ENCODE data around the gene GLS. TPM values are rescaled to one million over a fixed set of nuclear protein-coding genes. Genes with fewer than 3 reads are reported as not detected.

GLS gene
- total and polyA plus RNA-seq, 2 donors (not counting 1 experiment from before 2014, with no cell fraction given) = 123 to 192 TPM

- Histone ChIP-seq H3K4me2 (ENCODE audit: extremely low read depth, insufficient read depth, low read length) (no peak overlapping the region), H3K27me3 (ENCODE audit: control insufficient read depth, insufficient read depth, low read length) (no peaks in the 10 kb centered on the region), H3K4me1 (ENCODE audit: control insufficient read depth, extremely low read depth, insufficient read depth, low read length) (peaks cover 2% of the 10 kb centered on the region)
Observed at GRCh38 chr2:190980630-190981209, 100.1 kb downstream of the GLS start.

GRCh38 chr2:190981333-190981732 is 100.7 kb downstream of the GLS start:
- TF ChIP-seq EZH2 (IDR thresholded peaks at IDR 0.05; ENCODE audit: low read length, missing control alignments) (no peak), CTCF (conservative IDR thresholded peaks at IDR 0.05 in 1 of 2, IDR thresholded peaks at IDR 0.05 in 1 of 2; ENCODE audit: low read depth in 1 of 2, low read length in 2 of 2) (no peak)
- Histone ChIP-seq H3K4me3 (replicated peaks in 1 of 4; ENCODE audit: control extremely low read depth in 1 of 4, insufficient read depth in 1 of 4, low read depth in 3 of 4, low read length in 4 of 4) (no peak overlapping the region), H3K9ac (ENCODE audit: insufficient read depth, low read length) (no peak overlapping the region), H3K4me2 (ENCODE audit: extremely low read depth, insufficient read depth, low read length) (no peak overlapping the region), H4K20me1 (ENCODE audit: control insufficient read depth, extremely low read depth, insufficient read depth, low read length) (no peaks in the 10 kb centered on the region), H2AFZ (ENCODE audit: low read length) (no peak overlapping the region), H3K79me2 (ENCODE audit: control insufficient read depth, insufficient read depth, low read length) (no peaks in the 10 kb centered on the region), H3K27me3 (ENCODE audit: control insufficient read depth, insufficient read depth, low read length) (no peaks in the 10 kb centered on the region), H3K27ac (ENCODE audit: insufficient read depth, low read length) (no peak overlapping the region), H3K36me3 (ENCODE audit: control insufficient read depth, insufficient read depth, low read length) (peaks cover 32% of the 10 kb centered on the region), H3K9me3 (ENCODE audit: control insufficient read depth, insufficient read depth, low read depth, low read length) (no peaks in the 10 kb centered on the region), H3K4me1 (ENCODE audit: control insufficient read depth, extremely low read depth, insufficient read depth, low read length) (peaks cover 2% of the 10 kb centered on the region)
- no peak for DNase-seq (ENCODE audit: low read depth in 2 of 2)

More at GRCh38 chr2:190980630-190981209, 100.1 kb downstream of the GLS start:
- H3K9ac ChIP-seq (ENCODE audit: insufficient read depth, low read length) = no peak overlapping the region
- no peaks in the 10 kb centered on the region for H3K9me3 ChIP-seq (ENCODE audit: control insufficient read depth, insufficient read depth, low read depth, low read length)
- no peak overlapping the region for H3K4me3 ChIP-seq (replicated peaks in 1 of 4; ENCODE audit: control extremely low read depth in 1 of 4, insufficient read depth in 1 of 4, low read depth in 3 of 4, low read length in 4 of 4)
- H2AFZ ChIP-seq (ENCODE audit: low read length) = no peak overlapping the region
- no peaks in the 10 kb centered on the region for H3K79me2 ChIP-seq (ENCODE audit: control insufficient read depth, insufficient read depth, low read length)
- no peak for TF ChIP-seq EZH2 (IDR thresholded peaks at IDR 0.05; ENCODE audit: low read length, missing control alignments)
- no peak for DNase-seq (ENCODE audit: low read depth in 2 of 2)
- H3K36me3 ChIP-seq (ENCODE audit: control insufficient read depth, insufficient read depth, low read length) = peaks cover 34% of the 10 kb centered on the region
- no peak overlapping the region for H3K27ac ChIP-seq (ENCODE audit: insufficient read depth, low read length)
- H4K20me1 ChIP-seq (ENCODE audit: control insufficient read depth, extremely low read depth, insufficient read depth, low read length) = no peaks in the 10 kb centered on the region

- no peak for TF ChIP-seq EZH2 (IDR thresholded peaks at IDR 0.05; ENCODE audit: low read length, missing control alignments)
- TF ChIP-seq CTCF (conservative IDR thresholded peaks at IDR 0.05 in 1 of 2, IDR thresholded peaks at IDR 0.05 in 1 of 2; ENCODE audit: low read depth in 1 of 2, low read length in 2 of 2) = no peak
- no peak for DNase-seq (ENCODE audit: low read depth in 2 of 2)
- H3K36me3 ChIP-seq (ENCODE audit: control insufficient read depth, insufficient read depth, low read length) = peaks cover 30% of the 10 kb centered on the region
- no peak overlapping the region for H3K4me2 ChIP-seq (ENCODE audit: extremely low read depth, insufficient read depth, low read length)
- H2AFZ ChIP-seq (ENCODE audit: low read length) = no peak overlapping the region
- H3K27me3 ChIP-seq (ENCODE audit: control insufficient read depth, insufficient read depth, low read length) = no peaks in the 10 kb centered on the region
- H3K9ac ChIP-seq (ENCODE audit: insufficient read depth, low read length) = no peak overlapping the region
- H3K4me1 ChIP-seq (ENCODE audit: control insufficient read depth, extremely low read depth, insufficient read depth, low read length) = peaks cover 2% of the 10 kb centered on the region
- H4K20me1 ChIP-seq (ENCODE audit: control insufficient read depth, extremely low read depth, insufficient read depth, low read length) = no peaks in the 10 kb centered on the region
- H3K27ac ChIP-seq (ENCODE audit: insufficient read depth, low read length) = no peak overlapping the region
- H3K9me3 ChIP-seq (ENCODE audit: control insufficient read depth, insufficient read depth, low read depth, low read length) = no peaks in the 10 kb centered on the region
- no peak overlapping the region for H3K4me3 ChIP-seq (replicated peaks in 1 of 4; ENCODE audit: control extremely low read depth in 1 of 4, insufficient read depth in 1 of 4, low read depth in 3 of 4, low read length in 4 of 4)
- H3K79me2 ChIP-seq (ENCODE audit: control insufficient read depth, insufficient read depth, low read length) = no peaks in the 10 kb centered on the region
Observed at GRCh38 chr2:190981733-190982132, 101.1 kb downstream of the GLS start.
